Measurements from ENCODE around the gene DDT.
"Not testable (repeated sequence)": the region's sequence is repeated elsewhere in the genome, so short reads cannot be mapped to it uniquely, and the experiment has no call there.

DDT gene
- total RNA-seq: 6.4 reads per million, percentile 24 among the genes with 10 or more reads in this experiment

DNA sequence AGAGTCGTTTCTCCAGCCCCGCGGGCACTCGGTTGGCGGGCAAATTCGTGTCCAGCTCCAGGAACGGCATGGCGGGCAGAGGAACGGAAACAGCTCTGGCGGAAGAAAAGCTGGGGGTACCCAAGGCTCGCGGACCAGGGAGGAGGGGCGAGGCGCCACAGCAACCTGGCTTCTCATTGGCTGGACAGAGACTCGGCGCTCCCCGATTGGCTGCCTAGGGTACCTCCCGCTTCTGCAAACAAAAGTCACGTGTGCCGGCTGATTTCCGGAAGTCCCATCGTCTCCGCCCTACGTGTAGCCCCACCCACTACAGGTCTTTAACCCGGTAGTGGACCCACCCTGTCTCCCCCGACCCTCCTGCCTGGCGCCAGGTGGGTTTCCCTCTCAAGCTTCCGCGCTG, at the start of gene DDT:
DDT (minus strand) TSS at position 97 of the 400 bp plus-strand sequence; CDS start at position 70, 27 bp downstream.
- not testable (repeated sequence) for DNase-seq

DNA sequence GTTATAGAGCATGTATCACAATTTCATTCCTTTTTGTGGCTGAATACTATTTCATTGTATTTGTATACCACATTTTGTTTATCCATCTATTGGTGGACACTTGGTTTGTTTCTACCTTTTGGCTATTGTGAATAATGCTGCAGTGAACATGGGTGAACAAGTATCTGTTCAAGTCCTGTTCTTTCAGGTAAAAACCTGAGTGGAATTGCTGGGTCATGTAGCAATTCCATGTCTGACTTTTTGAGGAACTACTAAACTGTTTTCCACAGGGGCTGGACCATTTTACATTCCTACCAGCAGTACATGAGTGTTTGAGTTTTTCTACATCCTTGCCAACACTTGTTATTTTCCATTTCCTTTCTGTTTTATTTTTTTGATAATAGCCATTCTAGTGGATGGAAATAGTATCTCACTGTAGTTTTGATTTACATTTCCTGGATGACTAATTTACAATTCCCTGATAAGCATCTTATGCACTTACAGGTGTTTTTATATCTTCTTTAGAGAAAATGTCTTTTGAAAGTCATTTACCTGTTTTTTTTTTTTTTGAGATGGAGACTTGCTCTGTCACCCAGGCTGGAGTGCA, 49.1 kb upstream of the DDT start:
- DNase-seq: no peak

DNA sequence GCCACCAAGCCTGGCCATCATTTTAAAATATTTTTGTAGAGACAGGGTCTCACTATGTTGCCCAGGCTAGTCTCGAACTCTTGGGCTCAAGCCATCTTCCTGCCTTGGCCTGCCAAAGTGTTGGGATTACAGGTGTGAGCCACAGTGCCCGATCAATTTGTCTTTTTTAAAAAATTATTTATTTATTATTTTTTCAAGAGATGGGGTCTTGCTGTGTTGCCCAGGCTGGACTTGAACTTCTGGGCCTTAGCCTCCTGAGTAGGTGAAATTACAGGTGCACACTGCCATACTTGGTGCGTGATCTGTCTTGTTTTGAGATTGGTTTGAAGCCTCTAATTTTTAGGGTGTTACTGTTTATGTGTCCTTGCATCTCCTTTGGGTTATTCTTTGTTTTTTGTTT, 47.1 kb upstream of the DDT start:
- DNase-seq: no peak

DNA sequence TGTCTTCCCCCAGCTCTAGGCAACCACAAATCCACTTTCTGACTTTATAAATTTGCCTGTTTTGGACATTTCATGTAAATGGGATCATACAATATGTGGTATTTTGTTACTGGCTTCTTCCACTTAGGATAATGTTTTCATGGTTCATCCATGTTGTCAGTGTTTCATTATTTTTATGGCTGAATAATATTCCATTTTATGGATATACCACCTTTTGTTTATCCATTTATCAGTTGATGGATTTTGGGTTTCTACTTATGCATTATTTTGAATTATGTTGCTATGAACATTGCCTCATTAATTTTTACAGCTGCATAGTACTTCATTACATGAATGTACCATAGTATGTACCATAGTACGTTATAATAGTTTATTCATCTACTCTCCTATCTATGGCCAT, 41.9 kb upstream of the DDT start:
- DNase-seq: no peak

DNA sequence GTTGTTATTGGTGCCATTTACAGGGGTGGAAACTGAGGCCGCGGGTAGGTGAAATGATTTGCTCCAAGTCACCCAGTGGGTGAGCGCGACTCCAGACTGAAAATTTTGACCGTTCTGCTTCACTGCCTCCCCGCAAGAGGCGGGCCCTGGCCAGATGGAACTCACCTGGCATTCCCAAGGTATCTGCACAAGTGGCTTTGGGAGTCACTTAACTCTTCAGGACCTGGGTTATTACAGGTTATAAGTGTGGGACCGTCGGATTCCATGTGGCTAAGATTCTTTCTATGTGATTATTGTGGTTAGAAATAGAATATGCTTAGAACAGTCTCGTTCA, 37.5 kb upstream of the DDT start:
- DNase-seq: no peak

DNA sequence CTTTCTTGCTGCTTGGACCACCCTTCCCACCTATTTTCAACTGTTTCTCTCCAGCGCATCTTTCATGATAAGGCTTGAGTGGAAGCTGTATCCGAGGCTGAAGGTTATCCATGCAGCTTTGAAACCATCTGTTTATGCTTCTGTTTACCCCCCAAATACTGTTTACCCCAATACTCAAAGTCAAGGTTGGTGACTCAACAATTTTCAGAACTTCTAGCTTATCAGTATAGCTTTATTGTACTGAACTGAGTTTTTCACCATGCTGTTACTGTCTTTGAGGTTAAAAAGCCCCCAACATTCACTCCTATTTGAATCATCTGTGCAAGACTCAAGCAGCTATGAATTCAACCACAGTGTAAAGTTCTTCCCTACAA, 35.8 kb upstream of the DDT start:
- no peak for DNase-seq

DNA sequence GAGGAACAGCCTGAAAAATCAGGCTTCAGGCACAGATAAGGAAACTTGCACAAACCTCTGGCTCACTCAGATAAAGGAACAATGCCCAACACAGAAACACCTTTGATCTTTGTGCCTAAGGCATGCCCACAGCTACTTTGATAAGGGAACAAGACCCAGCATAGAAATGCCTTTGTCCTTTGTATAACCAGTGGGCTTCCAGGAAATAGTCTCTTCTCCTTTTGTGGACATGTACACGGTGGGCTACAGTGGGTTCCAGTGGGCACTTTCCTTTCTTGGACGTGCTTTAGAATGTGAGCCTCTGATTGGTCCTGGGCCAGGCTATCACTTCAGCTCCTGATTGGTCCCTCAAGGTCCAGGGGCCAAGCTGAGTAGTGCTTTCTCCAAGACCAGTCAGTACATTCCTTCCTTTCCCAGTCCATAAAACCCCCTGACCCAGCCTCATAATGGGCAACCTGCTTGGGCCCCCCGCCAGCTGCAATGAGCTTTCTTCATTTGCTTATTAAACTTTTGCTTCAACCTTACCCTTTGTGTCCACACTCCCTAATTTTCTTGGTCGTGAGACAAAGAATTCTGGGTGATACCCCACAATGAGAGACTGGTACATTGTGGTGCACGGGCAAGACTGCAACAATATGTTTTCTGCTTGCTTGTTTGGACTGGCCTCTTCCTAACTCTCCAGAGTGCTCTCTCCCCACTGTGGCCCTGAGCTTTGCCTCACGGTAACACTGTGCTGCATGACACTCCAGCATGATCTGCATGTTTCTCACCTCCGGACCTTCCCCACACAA, 35.2 kb upstream of the DDT start:
- no peak for DNase-seq

DNA sequence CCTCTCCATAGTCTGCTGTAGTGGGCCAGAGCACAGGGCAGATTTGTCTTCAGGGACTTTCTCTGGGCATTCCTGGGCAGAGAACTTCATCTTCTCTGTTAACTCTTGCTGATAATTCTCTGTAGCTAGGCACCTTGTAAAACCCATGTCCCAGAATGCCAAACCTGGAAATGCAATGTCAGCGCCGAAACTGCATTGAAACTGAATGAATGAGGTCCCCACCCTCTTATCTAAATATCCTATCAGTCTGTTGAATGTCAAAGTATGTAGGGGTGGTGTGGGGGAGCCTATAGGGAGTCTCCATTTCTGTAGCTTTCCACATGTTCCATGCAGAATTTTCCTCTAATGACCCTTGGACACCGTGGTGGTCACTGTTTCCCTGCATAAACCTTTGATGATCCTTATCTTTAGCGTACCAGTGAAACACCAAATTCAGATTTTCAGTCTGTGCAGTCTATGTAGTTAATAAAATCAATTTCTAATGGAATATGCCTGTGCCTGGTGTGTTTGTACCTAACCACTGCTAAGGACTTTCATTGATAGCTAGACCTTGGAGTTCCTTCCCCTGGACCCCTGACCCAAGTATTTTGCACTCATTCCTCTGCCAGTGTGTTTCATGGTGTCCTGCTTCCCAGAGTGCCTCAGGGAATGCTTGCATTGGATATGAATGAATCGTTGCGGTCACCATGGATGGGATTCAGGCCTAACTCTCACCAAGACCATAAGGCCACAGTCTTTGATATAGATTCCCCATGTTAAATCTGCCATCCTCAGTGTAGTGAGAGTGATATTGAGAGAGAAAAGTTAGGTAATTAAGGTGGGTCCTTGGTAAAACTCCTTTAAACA, 34.4 kb upstream of the DDT start:
- no peak for DNase-seq

DNA sequence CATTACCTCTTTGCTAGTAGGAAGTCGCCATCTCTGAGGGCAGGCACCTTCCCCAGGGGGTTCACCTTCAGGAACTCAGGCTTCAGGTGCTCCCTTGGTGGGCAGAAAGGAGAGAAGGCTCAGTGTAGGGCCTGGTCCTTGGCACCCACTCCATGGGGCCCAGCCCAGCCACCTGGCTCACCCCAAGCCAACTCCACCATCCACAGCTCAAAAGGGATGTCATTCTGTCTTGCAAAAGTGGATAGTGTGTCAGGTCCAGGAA, 33.7 kb upstream of the DDT start:
- DNase-seq: no peak

DNA sequence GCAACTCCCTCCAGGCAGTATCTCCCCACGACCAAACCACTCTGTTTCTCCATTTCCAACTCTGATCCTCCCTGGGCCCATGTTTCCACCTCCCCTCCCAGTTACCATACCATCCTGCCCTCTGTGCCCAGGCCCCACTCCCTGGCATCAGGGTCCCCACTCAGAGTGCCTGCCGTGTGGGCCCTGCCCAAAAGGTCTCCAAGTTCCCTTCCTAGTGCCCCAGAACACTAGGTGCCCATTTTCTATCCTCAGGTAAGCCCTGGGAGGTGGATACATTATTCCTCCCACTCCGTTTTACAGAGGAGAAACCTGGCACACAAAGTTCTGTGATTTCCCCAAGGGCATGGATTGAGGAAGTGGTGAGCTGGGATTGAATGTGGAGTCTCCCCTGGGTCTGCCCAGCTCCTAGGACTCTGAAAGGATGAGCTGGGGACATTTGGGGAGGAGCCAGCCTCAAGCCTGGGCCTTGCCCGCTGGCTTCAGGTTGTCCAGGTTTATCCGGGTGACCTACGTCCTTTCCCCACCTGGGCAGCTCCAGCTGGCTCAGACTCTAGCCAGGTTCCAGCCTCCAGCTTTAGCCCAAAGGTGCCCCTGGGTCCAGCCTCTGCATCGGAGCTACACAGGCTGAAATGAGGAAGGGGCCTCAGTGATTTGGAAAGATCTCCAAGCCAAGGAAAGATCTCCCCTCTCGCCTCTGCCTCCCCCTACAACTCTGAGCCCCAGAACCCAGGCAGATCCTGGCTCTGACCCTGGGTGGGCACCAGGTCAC, 33.2 kb upstream of the DDT start:
- DNase-seq: no peak

DNA sequence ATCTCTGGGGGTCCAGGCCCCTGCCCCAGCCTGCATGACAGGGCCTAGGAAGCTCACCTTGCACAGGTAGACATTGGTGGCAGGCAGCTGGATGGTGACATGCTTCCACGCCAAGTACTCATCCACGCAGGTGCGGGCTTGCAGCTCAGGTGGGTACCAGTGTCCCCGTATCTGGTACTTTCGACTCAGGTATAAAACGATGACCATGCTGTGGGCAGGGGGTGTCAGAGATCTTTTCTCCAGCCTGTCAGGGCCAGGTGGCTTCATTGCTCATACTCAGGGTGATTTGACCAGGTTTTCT, 32.6 kb upstream of the DDT start:
- no peak for DNase-seq

DNA sequence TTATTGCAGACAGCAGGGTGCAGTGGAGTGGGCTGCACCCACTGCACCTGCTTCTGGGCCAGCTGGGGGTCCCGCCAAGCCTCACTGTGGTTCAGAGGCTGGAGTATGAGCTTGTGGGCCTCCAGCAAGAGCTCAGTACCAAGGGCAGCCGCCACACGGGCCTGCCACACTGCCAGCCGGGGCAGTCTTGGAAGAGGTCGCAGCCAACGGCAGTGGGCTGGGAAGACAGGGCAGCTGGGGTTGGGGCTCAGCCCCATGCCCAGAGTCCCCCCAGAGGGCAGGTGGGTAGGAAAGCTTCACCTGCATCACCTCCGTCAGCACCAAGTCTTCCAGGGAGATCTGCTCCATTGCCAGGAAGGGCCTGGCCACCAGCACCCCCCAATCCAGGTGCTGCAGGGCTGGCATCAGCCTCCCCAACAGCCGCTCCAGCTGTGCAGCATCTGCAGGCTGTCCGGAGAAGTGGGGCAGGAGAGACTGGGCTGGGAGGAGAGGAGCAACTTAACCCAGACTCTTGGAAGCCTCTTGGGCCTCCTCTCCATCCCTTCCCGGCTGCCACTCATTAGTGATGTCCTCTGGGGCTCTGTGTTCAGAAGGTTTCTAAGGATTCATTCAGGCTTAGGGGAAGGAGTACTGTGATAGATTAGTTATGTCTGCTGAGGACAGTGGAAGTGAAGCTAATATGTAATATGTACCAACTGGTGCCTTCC, 32.1 kb upstream of the DDT start:
- DNase-seq: no peak

DNA sequence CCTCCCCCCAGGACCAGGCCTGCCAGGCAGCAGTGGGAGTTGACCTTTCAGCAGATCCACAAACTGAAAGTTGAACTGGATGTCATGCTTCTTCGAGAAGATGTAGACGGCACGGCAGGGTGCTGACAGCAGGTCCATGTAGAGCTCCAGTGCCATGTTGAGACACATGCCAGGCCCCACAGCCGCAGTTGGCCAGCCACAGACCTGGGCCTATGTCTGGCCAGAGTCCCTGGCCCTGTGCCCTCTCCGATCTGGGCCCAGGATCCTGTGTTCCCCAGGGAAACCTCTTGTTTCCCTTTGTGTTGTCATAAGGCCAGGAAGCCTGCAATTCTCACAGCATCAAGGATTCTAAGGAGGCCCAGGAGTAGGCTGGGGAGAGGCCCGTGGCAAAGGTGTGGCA, 31.0 kb upstream of the DDT start, which contains the start of gene GSTT4:
GSTT4 (minus strand) TSS at position 253 of the 400 bp plus-strand sequence; CDS start at position 156, 97 bp downstream.
- no peak for DNase-seq

DNA sequence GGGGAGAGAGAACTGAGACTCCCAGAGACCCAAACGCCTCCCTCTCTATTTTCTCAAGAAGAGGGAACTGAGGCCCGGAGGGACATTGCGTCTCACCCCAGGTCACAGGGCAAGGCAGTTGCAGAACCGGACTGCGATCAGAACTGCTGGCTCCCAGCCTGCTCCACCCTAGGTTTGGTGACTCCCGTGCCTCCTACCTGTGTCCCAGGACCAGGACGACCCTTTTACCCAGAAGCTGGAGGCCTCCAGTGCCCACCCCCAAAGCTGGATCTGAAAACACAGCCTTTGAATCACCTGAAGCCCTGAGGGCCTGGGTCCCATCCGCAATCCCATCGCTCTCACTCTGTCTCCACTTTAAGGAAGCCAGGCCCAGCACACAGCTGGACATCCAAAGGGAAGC, 29.6 kb upstream of the DDT start:
- DNase-seq: no peak

DNA sequence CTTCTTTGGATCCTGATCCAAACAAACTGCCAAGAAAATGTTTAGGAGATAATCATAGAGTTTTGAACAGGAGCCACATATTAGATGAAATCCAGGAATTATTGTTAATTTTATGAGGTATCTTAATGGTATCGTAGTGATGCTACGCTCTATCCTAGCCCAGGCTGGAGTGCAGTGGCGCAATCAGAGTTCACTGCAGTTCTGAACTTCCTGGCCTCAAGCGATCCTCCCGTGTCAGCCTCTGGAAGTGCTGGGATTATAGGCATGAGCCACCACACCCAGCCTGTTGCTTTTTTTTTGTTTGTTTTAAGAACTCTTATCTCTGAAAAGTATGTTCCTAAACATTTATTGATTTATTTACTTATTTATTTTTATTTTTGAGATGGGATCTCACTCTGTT, 28.6 kb upstream of the DDT start:
- DNase-seq: no peak

DNA sequence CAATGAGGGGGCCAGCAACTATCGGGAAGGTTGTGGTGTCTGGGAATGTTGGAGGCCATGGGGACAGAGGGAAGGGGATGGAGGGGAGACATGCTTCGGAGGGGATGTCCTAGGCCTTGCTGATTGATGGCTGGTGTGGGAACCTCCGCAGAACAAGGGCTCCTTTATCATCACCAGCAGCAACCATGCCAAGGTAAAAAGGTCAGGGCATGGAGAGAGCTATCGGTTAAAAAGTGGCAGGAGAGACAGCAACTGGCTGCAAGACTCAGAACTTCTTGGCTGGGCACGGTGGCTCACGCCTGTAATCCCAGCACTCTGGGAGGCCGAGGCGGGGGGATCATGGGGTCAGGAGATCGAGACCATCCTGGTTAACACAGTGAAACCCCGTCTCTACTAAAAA, 28.0 kb upstream of the DDT start:
- no peak for DNase-seq

DNA sequence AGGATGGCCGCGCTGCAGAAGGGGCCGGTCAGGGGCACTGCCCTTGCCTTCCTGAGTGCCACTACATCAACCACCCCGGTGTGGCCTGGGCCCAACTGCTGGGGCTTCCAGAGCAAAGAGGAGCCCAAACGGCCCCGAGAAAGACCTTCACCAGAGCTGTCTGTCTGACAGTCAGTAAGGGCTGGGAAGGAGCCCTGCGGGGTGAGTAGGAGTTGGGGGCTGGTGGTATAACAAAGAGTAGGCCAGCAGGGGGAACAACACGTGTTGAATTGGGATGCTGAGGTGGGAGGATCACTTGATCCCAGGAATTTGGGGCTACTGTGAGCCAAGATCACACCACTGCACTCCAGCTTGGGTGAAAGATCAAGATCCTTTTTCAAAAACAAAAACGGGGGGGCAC, 27.1 kb upstream of the DDT start:
- no peak for DNase-seq

DNA sequence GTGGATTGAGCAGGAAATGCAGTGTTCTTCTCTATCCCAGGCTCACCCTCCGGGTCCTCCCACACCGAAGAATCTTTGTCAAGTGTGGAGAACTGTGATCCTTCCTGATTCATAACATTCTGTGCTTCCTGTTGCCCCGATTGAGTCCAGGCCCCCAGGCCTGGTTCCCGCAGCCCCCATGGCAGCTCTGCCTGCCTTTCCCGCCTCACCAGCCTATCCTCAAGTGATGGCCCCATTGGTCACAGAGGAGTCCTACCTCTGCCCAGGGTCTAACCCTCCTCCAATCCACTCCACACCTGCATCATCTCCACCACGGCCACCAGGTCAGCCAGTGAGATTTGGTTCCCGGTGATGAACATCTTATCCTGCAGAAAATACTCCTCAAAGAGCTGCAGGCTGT, 25.5 kb upstream of the DDT start:
- not testable (repeated sequence) for DNase-seq

DNA sequence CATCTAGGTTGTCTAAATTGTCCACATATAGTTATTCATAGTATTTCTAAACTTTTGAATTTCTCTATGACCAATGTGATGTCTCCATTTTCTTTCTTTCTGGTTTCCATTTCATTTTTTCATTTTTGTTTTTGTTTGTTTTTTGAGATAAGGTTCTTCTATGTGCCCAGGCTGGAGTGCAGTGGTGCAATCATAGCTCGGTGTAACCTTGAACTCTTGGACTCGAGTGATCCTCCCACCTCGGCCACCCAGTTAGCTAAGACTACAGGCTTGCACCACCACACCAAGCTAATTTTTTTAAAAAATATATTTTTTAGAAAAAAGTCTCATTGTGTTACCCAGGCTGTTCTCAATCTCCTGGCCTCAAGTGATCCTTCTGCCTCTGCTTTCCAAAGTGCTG, 22.9 kb upstream of the DDT start:
- DNase-seq: no peak

DNA sequence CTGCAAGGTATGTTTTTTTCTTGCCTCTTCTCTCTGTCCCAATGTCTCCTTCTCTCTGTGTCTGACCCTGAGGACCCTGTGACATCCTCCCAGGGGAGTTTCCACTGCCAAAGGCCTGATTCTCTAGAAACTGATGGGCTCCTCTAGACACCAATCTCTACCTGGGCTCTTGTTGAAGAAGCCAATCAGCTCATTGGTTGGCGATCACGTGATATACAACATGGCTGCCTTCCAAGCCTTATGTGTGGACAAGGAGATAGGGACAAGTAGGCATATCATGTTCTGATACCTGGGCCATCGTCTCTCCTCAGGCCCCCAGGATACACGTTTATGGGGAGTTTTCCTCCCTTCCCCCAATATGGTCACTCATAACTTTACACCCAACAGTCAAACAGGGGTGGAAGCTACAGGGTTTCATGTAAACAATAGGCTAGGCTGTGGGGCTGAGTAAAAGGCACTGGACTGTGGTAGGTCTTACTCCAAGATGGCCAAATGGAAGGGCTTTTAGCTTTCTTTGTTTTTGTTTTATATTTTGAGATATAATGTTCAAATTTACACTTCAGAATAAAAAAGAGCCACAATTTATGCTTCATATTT, 19.4 kb upstream of the DDT start:
- DNase-seq: not testable (repeated sequence)

DNA sequence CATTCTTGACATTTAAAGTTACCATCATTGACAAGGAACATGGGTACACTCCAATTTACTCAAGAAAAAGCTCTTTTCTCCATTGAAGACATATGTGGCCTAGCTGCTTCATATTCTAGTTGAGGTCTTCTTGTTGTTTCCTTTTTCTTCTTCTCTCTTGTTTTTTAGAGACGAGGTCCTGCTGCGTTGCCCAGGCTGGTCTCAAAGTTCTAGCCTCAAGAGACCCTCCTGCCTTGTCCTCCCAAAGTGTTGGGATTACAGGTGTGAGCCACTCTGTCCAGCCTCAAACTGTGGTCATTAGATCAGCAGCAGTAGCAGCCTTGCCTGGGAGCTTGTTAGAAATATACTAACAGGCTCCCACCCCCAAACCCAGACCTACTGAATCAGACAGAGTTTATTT, 18.8 kb upstream of the DDT start:
- not testable (repeated sequence) for DNase-seq

DNA sequence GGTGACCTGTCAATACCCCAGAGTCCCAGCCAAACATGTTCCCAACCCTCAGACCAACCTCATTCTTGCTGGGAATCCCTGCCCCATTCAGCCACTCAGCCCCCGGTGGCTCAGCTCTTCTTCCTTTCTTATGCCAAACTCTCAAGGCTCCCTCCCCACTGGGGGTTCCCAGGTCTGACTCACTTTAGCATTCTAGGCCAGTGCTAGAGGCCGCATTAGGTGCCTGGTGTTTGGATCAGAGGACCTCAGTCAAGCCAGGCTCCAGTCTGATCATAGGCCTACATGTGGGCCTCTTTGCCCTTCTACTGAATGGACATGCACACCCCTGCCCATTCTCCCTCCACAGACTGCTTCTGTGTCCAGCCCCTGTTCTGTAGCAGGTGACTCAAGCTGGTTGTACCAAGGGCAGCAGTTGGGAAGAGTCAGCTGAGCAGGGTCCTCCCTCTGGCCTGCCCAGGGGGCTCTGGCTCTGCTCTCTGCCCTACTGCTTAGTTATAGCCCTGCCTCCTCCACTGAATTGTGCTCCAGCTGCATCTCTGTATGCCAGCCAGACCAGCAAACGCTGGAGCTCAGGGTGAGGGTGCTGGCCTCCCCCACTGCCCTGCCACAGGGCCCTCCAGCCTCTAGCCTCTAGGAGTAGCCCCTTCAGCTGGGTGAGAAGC, 15.5 kb upstream of the DDT start:
- not testable (repeated sequence) for DNase-seq
